H1 (cell line): ENCODE measurements around the gene MTCH1. TPM values are rescaled to one million over a fixed set of nuclear protein-coding genes. Genes with fewer than 3 reads are reported as not detected.

Experiments
- CTCF ChIA-PET: fragments of 300-600 bp; sonication (Branson Sonifier 250); formaldehyde crosslinking; loops from one replicate; lab custom pipeline; 2021; ENCODE audit not compliant: partially characterized antibody; lab: Charles Lee
- POLR2A ChIA-PET: fragments of 300-600 bp; sonication (Branson Sonifier 250); formaldehyde crosslinking; loops from one replicate; lab custom pipeline; 2021; ENCODE audit warnings: inconsistent platforms; ENCODE audit not compliant: partially characterized antibody; lab: Charles Lee
- DNase-seq, 2 experiments: peaks; one replicate each; pipeline versions ENCODE4 v3.0.0 to v3.0.0-alpha.2; 2010 to 2022; ENCODE audit warnings: low spot score in 2 of 2, low read depth in 1 of 2, mixed read lengths in 1 of 2
- FAIRE-seq: peaks from 2 replicates; lab custom pipeline; 2011; peaks lifted over from hg19 to GRCh38; lab: Jason Lieb, UNC
- H2AFZ ChIP-seq: 2 replicates; pipeline ENCODE4 v1.8.1; 2012; ENCODE audit warnings: low read length, inconsistent platforms
- H2AK5ac ChIP-seq: 2 replicates; pipeline ENCODE4 v1.6.1; 2013; ENCODE audit warnings: low read depth, low read length
- H2BK120ac ChIP-seq: replicated peaks from 2 replicates; pipeline ENCODE3; 2013; ENCODE audit warnings: low read depth, low read length, inconsistent platforms
- H2BK12ac ChIP-seq: 2 replicates; pipeline ENCODE4 v1.6.1; 2013; ENCODE audit warnings: low read depth, low read length
- H2BK15ac ChIP-seq: 2 replicates; pipeline ENCODE4 v1.6.1; 2013; ENCODE audit warnings: low read length
- H2BK20ac ChIP-seq: 2 replicates; pipeline ENCODE4 v1.6.1; 2013; ENCODE audit warnings: low read length
- H2BK5ac ChIP-seq: 2 replicates; pipeline ENCODE4 v1.6.1; 2013; ENCODE audit warnings: low read depth, low read length
- H3K14ac ChIP-seq: 2 replicates; pipeline ENCODE4 v1.6.1; 2013; ENCODE audit warnings: inconsistent platforms; ENCODE audit not compliant: insufficient read length
- H3K18ac ChIP-seq: 2 replicates; pipeline ENCODE4 v1.6.1; 2013; ENCODE audit warnings: low read length; ENCODE audit errors: extremely low read depth
- H3K23ac ChIP-seq: 2 replicates; pipeline ENCODE4 v1.6.1; 2013; ENCODE audit warnings: inconsistent platforms; ENCODE audit not compliant: insufficient read length
- H3K23me2 ChIP-seq: 2 replicates; pipeline ENCODE4 v1.6.1; 2013; ENCODE audit warnings: low read depth, low read length
- H3K27ac ChIP-seq: 2 replicates; pipeline ENCODE4 v1.6.1; 2011; ENCODE audit warnings: low read depth, low read length, inconsistent platforms
- H3K27me3 ChIP-seq, 4 experiments: replicated peaks in 1 of 4; 1 replicate in 1 of 4; 2 replicates in 3 of 4; pipeline versions ENCODE4 v1.6.1 to v1.8.1; 2011 to 2013; ENCODE audit warnings: low read length in 3 of 4, mild to moderate bottlenecking in 3 of 4, inconsistent platforms in 2 of 4, mixed read lengths in 2 of 4, moderate library complexity in 1 of 4; ENCODE audit not compliant: control insufficient read depth in 3 of 4, insufficient read depth in 3 of 4; ENCODE audit errors: extremely low read depth in 1 of 4
- H3K36me3 ChIP-seq, 4 experiments: 2 replicates each; pipeline versions ENCODE4 v1.6.1 to v1.8.1; 2011 to 2013; ENCODE audit warnings: mild to moderate bottlenecking in 4 of 4, low read length in 3 of 4, moderate library complexity in 2 of 4, control low read depth in 1 of 4, inconsistent platforms in 1 of 4; ENCODE audit not compliant: insufficient read depth in 4 of 4, control insufficient read depth in 2 of 4
- H3K4ac ChIP-seq: replicated peaks from 2 replicates; pipeline ENCODE3; 2013; ENCODE audit warnings: low read length, low read depth, mixed read lengths, inconsistent platforms; ENCODE audit not compliant: insufficient read length
- H3K4me1 ChIP-seq, 4 experiments: replicated peaks in 1 of 4; 1 replicate in 1 of 4; 2 replicates in 3 of 4; pipeline versions ENCODE4 v1.6.1 to v1.8.1; 2011 to 2013; ENCODE audit warnings: low read length in 3 of 4, inconsistent platforms in 2 of 4, mixed read lengths in 1 of 4; ENCODE audit not compliant: insufficient read depth in 4 of 4, control insufficient read depth in 3 of 4
- H3K4me2 ChIP-seq, 2 experiments: 2 replicates each; pipeline versions ENCODE4 v1.6.1 to v1.8.1; 2011 to 2013; ENCODE audit warnings: low read depth in 2 of 2, low read length in 2 of 2, control low read depth in 1 of 2, inconsistent platforms in 1 of 2, mild to moderate bottlenecking in 1 of 2; ENCODE audit not compliant: insufficient read depth in 1 of 2
- H3K4me3 ChIP-seq, 4 experiments: fragments of 200-600, 300-600 bp in 1 of 4; sonication (generic), shearing (Covaris generic), sonication (Bioruptor Twin) in 1 of 4; 2 replicates each; pipeline versions ENCODE4 v1.5.1 to v1.8.1; 2011 to 2016; ENCODE audit warnings: low read length in 4 of 4, low read depth in 3 of 4, control low read depth in 2 of 4, inconsistent platforms in 2 of 4, mild to moderate bottlenecking in 2 of 4, mixed read lengths in 1 of 4, moderate library complexity in 1 of 4; ENCODE audit not compliant: insufficient read depth in 2 of 4; ENCODE audit errors: extremely low read depth in 1 of 4
- H3K56ac ChIP-seq: replicated peaks from 2 replicates; pipeline ENCODE3; 2013; ENCODE audit warnings: low read depth, mild to moderate bottlenecking, mixed read lengths, low read length, inconsistent platforms; ENCODE audit not compliant: insufficient read length
- H3K79me1 ChIP-seq: 2 replicates; pipeline ENCODE4 v1.6.1; 2013; ENCODE audit warnings: low read depth, low read length, control low read depth
- H3K79me2 ChIP-seq, 2 experiments: 2 replicates each; pipeline versions ENCODE4 v1.6.1 to v1.8.1; 2012 to 2013; ENCODE audit warnings: low read length in 2 of 2, mild to moderate bottlenecking in 2 of 2, inconsistent platforms in 1 of 2; ENCODE audit not compliant: insufficient read depth in 2 of 2, control insufficient read depth in 1 of 2
- H3K9ac ChIP-seq, 4 experiments: replicated peaks in 1 of 4; 1 replicate in 1 of 4; 2 replicates in 3 of 4; pipeline versions ENCODE4 v1.6.1 to v1.8.1; 2011 to 2013; ENCODE audit warnings: low read depth in 3 of 4, low read length in 3 of 4, control low read depth in 2 of 4, mild to moderate bottlenecking in 2 of 4, moderate library complexity in 2 of 4, inconsistent platforms in 1 of 4; ENCODE audit errors: extremely low read depth in 1 of 4
- H3K9me3 ChIP-seq, 2 experiments: 2 replicates each; pipeline versions ENCODE4 v1.6.1 to v1.8.1; 2012 to 2013; ENCODE audit warnings: mild to moderate bottlenecking in 2 of 2, moderate library complexity in 2 of 2, control low read depth in 1 of 2, inconsistent platforms in 1 of 2, low read depth in 1 of 2, low read length in 1 of 2, mixed read lengths in 1 of 2; ENCODE audit not compliant: insufficient read depth in 2 of 2
- H4K20me1 ChIP-seq, 2 experiments: replicated peaks in 1 of 2; 2 replicates each; pipeline versions ENCODE3 to v1.8.1; 2011 to 2013; ENCODE audit warnings: inconsistent platforms in 2 of 2, low read length in 2 of 2, mild to moderate bottlenecking in 1 of 2; ENCODE audit not compliant: insufficient read depth in 2 of 2, control insufficient read depth in 1 of 2
- H4K5ac ChIP-seq: 2 replicates; pipeline ENCODE4 v1.6.1; 2013; ENCODE audit warnings: low read length, low read depth, mixed read lengths, inconsistent platforms; ENCODE audit not compliant: insufficient read length
- H4K8ac ChIP-seq: 2 replicates; pipeline ENCODE4 v1.8.0; 2013; ENCODE audit warnings: mild to moderate bottlenecking, moderate library complexity, low read length, inconsistent platforms; ENCODE audit not compliant: insufficient read depth; ENCODE audit errors: extremely low read depth
- H4K91ac ChIP-seq: replicated peaks from 2 replicates; pipeline ENCODE3; 2013; ENCODE audit warnings: low read length, mixed read lengths, inconsistent platforms; ENCODE audit not compliant: insufficient read length
- CBX8 ChIP-seq: fragments of 300-800, 300-1000 bp; sonication (generic); IDR thresholded peaks from 2 replicates; pipeline ENCODE4 v1.7.1; 2016; ENCODE audit warnings: low read depth, low read length, borderline replicate concordance
- WGBS, 2 experiments: shearing (Covaris generic) in 1 of 2; methylation state at CpG; one replicate each; pipeline versions ENCODE4 v1.1.6 to v1.1.7; 2013 to 2015; ENCODE audit warnings: low lambda C conversion rate in 2 of 2, mixed read lengths in 2 of 2, inconsistent platforms in 1 of 2, low coverage in 1 of 2, missing lambda C conversion rate in 1 of 2; ENCODE audit not compliant: insufficient replicate concordance in 2 of 2, insufficient coverage in 1 of 2, insufficient read length in 1 of 2; ENCODE audit errors: extremely low coverage in 1 of 2, missing lambda C conversion rate in 1 of 2; 5-methylcytosine and 5-hydroxymethylcytosine counted together
- polyA plus RNA-seq, 7 experiments: library from polyadenylated mRNA; depleted of rRNA in 3 of 7; stranded (reverse) in 5 of 7; unstranded in 2 of 7; fragments of >200 nt in 5 of 7; fragments of 200-250 nt in 2 of 7; gene quantifications; 1 replicate in 5 of 7; 2 replicates in 1 of 7; 4 replicates in 1 of 7; pipeline versions ENCODE4 v1.2.1 to v1.2.3, GENCODE V29; 2011 to 2013; ENCODE audit warnings: missing spikeins in 2 of 7, mixed read lengths in 2 of 7
- total RNA-seq: library from RNA; stranded (reverse); fragmentation: NEBNext Ultra II Directional; extraction: Animal tissue kit (Norgen Biotek cat#: 25700); gene quantifications from 2 replicates; pipeline ENCODE4 v1.2.1, GENCODE V29; 2021

The MTCH1 gene
- total and polyA plus RNA-seq, 2 of the 8 experiments (the other 6 are each of a cell fraction or from before 2014, with no cell fraction given) = 169 to 214 TPM

DNA sequence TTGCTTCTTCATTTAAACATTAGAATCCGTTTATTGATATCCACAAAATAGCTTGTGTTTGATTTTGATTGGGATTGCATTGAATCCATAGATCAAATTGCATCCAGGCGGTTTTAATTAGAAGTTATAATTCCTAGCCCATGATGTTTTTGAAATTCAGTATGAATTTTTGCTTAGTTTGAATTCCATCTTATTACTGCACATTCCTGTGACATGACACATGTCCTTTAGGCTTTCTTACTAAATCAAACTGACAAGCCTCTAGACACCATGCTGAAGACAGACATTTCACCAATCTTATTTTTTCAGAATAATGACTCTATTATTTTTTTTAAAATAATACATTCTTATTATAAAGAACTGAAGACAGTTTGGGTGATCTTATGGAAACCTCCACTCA lies 52.9 kb downstream of the MTCH1 start:
- H2AFZ ChIP-seq = no peak overlapping the region
- TF ChIP-seq CBX8 = no peak
- no peaks in the 10 kb centered on the region for H4K20me1 ChIP-seq
- no peak overlapping the region for H4K91ac ChIP-seq
- no peak overlapping the region for H2BK15ac ChIP-seq
- H2BK5ac ChIP-seq = no peak overlapping the region
- H2BK20ac ChIP-seq = no peak overlapping the region
- no peaks in the 10 kb centered on the region for H3K36me3 ChIP-seq
- H3K9me3 ChIP-seq = no peaks in the 10 kb centered on the region
- H2AK5ac ChIP-seq = no peak overlapping the region
- H2BK12ac ChIP-seq = no peak overlapping the region
- H3K27me3 ChIP-seq = no peaks in the 10 kb centered on the region
- no peak overlapping the region for H3K56ac ChIP-seq
- H2BK120ac ChIP-seq = no peak overlapping the region
- ChIA-PET POLR2A (no interaction called here), CTCF (interaction anchor here (0.9 to 1.2 kb wide), 2 partner anchors 17 to 319 kb away, joined by 3 to 5 read pairs; no protein-coding TSS in a partner anchor)
- no peak overlapping the region for H4K8ac ChIP-seq
- 92% methylated on average over 2 of the region's 2 CpGs; no CpG with 5 or more reads in 1 of the 2 experiments for WGBS, 2 experiments
- H4K5ac ChIP-seq = no peak overlapping the region
- no peak overlapping the region for H3K4ac ChIP-seq
- no peak for FAIRE-seq
- DNase-seq = no peak
- H3K4me3 ChIP-seq = no peak overlapping the region
- no peak overlapping the region for H3K27ac ChIP-seq
- H3K9ac ChIP-seq = no peak overlapping the region
- no peaks in the 10 kb centered on the region for H3K23me2 ChIP-seq
- H3K4me2 ChIP-seq = no peak overlapping the region
- no peak overlapping the region for H3K23ac ChIP-seq
- no peaks in the 10 kb centered on the region for H3K4me1 ChIP-seq
- no peaks in the 10 kb centered on the region for H3K79me1 ChIP-seq
- no peak overlapping the region for H3K18ac ChIP-seq
- H3K14ac ChIP-seq = no peak overlapping the region
- no peaks in the 10 kb centered on the region for H3K79me2 ChIP-seq
